Measurements from ENCODE around the gene ZNF584.

ZNF584 gene

GRCh38 chr19:58455306-58455705, 46.9 kb downstream of the ZNF584 start:
- no peak for DNase-seq (ENCODE audit: extremely low spot score)
- CTCF ChIA-PET, result no interaction called here
- POLR2A ChIA-PET, result no interaction called here
- TF ChIP-seq ZNF384 (IDR thresholded peaks at IDR 0.05), result no peak
- TF ChIP-seq BHLHE40 (IDR thresholded peaks at IDR 0.05; ENCODE audit: borderline replicate concordance), result no peak
- no peak for TF ChIP-seq NFRKB (IDR thresholded peaks at IDR 0.05)
- no peak for TF ChIP-seq TARDBP (IDR thresholded peaks at IDR 0.05)
- no peak for TF ChIP-seq L3MBTL2 (conservative IDR thresholded peaks at IDR 0.05)

GRCh38 chr19:58456111-58456510, 47.7 kb downstream of the ZNF584 start:
- CTCF ChIA-PET, result no interaction called here
- no peak for DNase-seq (ENCODE audit: extremely low spot score)
- TF ChIP-seq SUZ12 (IDR thresholded peaks at IDR 0.05), result no peak
- TF ChIP-seq SP1 (IDR thresholded peaks at IDR 0.05), result no peak
- TF ChIP-seq ZNF384 (IDR thresholded peaks at IDR 0.05), result no peak
- TF ChIP-seq L3MBTL2 (conservative IDR thresholded peaks at IDR 0.05), result no peak
- no peak for TF ChIP-seq ARNT (IDR thresholded peaks at IDR 0.05)
- TF ChIP-seq NFRKB (IDR thresholded peaks at IDR 0.05), result no peak
- no peak for TF ChIP-seq CTBP1 (IDR thresholded peaks at IDR 0.05; ENCODE audit: borderline replicate concordance)
- no peak for TF ChIP-seq PKNOX1 (IDR thresholded peaks at IDR 0.05)
- no peak for TF ChIP-seq BHLHE40 (IDR thresholded peaks at IDR 0.05; ENCODE audit: borderline replicate concordance)
- POLR2A ChIA-PET, result no interaction called here

- TF ChIP-seq SUZ12 (IDR thresholded peaks at IDR 0.05) (no peak), NFRKB (IDR thresholded peaks at IDR 0.05) (no peak), PKNOX1 (IDR thresholded peaks at IDR 0.05) (no peak), L3MBTL2 (conservative IDR thresholded peaks at IDR 0.05) (no peak), ZNF384 (IDR thresholded peaks at IDR 0.05) (no peak), ARNT (IDR thresholded peaks at IDR 0.05) (no peak), TARDBP (IDR thresholded peaks at IDR 0.05) (no peak), SP1 (IDR thresholded peaks at IDR 0.05) (no peak), BHLHE40 (IDR thresholded peaks at IDR 0.05; ENCODE audit: borderline replicate concordance) (no peak), LEF1 (IDR thresholded peaks at IDR 0.05; ENCODE audit: borderline replicate concordance) (no peak), ELF4 (IDR thresholded peaks at IDR 0.05) (no peak), FOXK2 (IDR thresholded peaks at IDR 0.05) (no peak), HDGF (IDR thresholded peaks at IDR 0.05; ENCODE audit: borderline replicate concordance) (no peak), FOXM1 (IDR thresholded peaks at IDR 0.05; ENCODE audit: borderline replicate concordance) (no peak), CTBP1 (IDR thresholded peaks at IDR 0.05; ENCODE audit: borderline replicate concordance) (no peak), FOXA1 (IDR thresholded peaks at IDR 0.05) (no peak)
- ChIA-PET POLR2A (interaction anchor here (0.9 to 1.2 kb wide), 2 partner anchors 9 to 51 kb away, joined by 3 read pairs; partner anchors contain the start of genes ZNF324B and ZNF584), CTCF (no interaction called here)
- DNase-seq (ENCODE audit: extremely low spot score), result no peak
Measured at GRCh38 chr19:58460039-58460438, 51.6 kb downstream of the ZNF584 start.

GRCh38 chr19:58466089-58466759, 57.8 kb downstream of the ZNF584 start:
- ChIA-PET POLR2A (interaction anchor here (0.7 to 1.7 kb wide), 5 partner anchors 10 to 95 kb away, joined by 3 to 4 read pairs (median 4); partner anchors contain the start of genes ZBTB45, ZNF324B and ZNF446), CTCF (no interaction called here)
- TF ChIP-seq LEF1 (IDR thresholded peaks at IDR 0.05; ENCODE audit: borderline replicate concordance) (no peak), L3MBTL2 (conservative IDR thresholded peaks at IDR 0.05) (no peak; the same call in 1 of the 2 replicates)

GRCh38 chr19:58466760-58467589, 58.5 kb downstream of the ZNF584 start, which contains the start of gene ZNF324:
Gene ZNF324, plus strand, starts transcription at chr19:58467080. Its CDS starts 2,106 bp downstream, at chr19:58469186.
- ChIA-PET POLR2A (interaction anchor here (0.9 to 1.7 kb wide), 4 partner anchors 9 to 53 kb away, joined by 3 to 4 read pairs (median 4); partner anchors contain the start of genes ZBTB45, ZNF324B and ZNF446), CTCF (no interaction called here)
- DNase-seq (ENCODE audit: extremely low spot score), result peak; percentile 97
- TF ChIP-seq L3MBTL2 (conservative IDR thresholded peaks at IDR 0.05) (peak; percentile 82), PKNOX1 (IDR thresholded peaks at IDR 0.05) (0 out of 2 replicates have a peak, but pooled peaks have one; percentile 29), FOXM1 (IDR thresholded peaks at IDR 0.05; ENCODE audit: borderline replicate concordance) (no peak), ELF4 (IDR thresholded peaks at IDR 0.05) (peak; percentile 79)

More at GRCh38 chr19:58466089-58466759, 57.8 kb downstream of the ZNF584 start:
- DNase-seq (ENCODE audit: extremely low spot score), result no peak

Data from HEK293T (cell line).